ENCODE measurements around the gene POMT2. TPM values are rescaled to one million over a fixed set of nuclear protein-coding genes. Genes with fewer than 3 reads are reported as not detected.
"Not testable (repeated sequence)": the region's sequence is repeated elsewhere in the genome, so short reads cannot be mapped to it uniquely, and the experiment has no call there.

POMT2 gene, protein sequence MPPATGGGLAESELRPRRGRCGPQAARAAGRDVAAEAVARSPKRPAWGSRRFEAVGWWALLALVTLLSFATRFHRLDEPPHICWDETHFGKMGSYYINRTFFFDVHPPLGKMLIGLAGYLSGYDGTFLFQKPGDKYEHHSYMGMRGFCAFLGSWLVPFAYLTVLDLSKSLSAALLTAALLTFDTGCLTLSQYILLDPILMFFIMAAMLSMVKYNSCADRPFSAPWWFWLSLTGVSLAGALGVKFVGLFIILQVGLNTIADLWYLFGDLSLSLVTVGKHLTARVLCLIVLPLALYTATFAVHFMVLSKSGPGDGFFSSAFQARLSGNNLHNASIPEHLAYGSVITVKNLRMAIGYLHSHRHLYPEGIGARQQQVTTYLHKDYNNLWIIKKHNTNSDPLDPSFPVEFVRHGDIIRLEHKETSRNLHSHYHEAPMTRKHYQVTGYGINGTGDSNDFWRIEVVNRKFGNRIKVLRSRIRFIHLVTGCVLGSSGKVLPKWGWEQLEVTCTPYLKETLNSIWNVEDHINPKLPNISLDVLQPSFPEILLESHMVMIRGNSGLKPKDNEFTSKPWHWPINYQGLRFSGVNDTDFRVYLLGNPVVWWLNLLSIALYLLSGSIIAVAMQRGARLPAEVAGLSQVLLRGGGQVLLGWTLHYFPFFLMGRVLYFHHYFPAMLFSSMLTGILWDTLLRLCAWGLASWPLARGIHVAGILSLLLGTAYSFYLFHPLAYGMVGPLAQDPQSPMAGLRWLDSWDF
- total RNA-seq = 5.2 and 6.9 TPM in 2 replicates

DNA sequence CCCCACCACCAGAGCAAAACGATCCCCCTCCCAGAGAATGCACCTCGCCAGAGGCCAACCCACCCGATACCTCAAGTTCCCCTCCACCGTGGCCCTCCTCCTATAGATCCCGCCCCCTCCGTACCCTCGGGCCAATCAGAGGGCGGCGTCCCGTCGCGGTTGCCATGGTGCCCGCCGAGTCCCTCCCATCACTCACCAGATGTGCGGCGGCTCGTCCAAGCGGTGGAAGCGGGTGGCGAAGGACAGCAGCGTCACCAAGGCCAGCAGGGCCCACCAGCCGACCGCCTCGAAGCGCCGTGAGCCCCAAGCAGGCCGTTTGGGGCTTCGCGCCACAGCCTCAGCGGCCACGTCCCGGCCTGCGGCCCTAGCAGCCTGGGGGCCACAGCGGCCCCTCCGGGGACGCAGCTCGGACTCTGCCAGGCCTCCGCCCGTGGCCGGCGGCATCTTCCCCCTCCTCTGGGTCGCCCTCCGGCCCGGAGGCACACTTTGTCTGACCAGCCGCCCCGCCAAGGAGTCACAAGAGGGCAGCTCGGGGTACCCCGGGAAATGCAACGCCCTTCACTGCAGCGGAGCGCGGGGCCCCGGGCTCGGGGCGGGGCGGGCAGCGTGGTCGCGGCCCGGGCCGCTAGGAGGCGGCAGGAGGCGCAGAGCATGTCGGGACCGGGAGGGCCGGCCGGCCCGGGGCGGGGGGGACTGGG, at the start of gene POMT2:
POMT2 (minus strand) TSS at position 646 of the 698 bp plus-strand sequence; CDS start at position 444, 202 bp downstream.
- peak; percentile 91 to 93 for DNase-seq (ENCODE audit: low read depth in 2 of 2)

DNA sequence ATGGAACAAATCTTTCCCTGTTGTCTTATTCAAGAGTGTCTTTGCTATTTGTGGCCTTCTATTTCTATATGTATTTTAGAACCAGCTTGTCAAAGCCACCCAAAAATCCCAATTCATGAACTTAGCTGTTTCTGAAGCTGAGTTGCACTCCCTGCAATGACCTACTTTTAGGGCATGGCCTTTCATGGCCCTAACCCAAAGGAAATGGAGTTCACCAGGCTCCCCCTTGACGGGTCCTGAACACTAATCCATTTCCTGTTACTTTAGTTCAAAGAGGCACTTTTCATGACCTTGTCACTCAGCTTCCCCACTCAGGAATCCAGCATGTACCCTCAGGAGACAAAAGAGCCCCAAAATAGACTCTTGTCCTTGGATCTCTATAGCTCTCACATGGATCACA, 48.6 kb upstream of the POMT2 start:
- DNase-seq (ENCODE audit: low read depth in 2 of 2) = no peak

DNA sequence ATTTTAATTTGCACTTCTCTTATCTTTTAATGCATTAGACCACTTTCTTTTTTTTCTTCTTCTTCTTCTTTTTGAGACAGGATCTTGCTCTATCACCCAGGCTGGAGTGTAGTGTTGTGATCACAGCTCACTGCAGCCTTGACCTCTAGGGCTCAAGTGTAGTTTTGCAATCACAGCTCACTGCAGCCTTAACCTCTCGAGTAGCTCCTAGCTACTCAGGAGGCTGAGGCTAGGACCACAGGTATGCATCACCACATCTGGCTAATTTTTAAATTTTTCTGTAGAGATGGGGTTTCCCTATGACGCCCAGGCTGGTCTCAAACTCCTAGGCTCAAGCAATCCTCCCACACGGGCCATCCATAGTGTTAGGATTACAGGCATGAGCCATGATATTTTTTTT, 43.5 kb upstream of the POMT2 start:
- DNase-seq (ENCODE audit: low read depth in 2 of 2) = no peak

DNA sequence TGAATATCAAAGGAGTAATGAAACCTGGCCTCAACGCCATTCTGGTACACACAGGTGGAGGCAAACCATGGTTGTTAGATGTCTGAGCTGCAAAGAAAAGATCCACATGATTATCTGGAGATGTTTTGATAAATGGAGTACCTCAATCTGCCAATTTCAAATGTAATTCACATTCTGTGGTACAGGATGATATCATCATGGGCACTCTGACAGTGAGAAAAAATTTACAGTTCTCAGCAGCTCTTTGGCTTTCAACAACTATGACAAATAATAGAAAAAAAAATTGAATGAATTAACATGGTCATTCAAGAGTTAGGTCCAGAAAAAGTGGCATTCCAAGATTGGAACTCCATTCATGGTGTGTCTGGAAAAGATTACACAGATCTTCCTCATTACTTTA, 38.9 kb upstream of the POMT2 start:
- DNase-seq (ENCODE audit: low read depth in 2 of 2) = no peak

DNA sequence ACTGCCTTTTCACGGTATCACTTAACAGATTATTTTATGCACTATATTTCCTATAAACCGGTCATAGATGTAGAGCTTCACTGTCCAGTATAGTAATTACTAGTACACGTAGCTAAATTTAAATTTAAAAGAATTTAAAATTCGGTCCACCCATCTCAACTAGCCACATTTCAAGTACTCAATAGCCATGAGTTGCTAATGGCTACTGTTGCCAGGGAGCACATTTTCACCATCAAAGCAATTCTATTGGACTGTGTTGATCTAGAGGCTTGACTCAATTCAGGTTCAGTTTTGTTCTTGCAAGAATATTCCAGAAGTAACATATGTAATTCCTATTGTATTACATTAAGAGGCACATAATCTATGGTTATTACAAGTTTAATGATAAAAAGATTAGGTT, 36.2 kb upstream of the POMT2 start:
- no peak for DNase-seq (ENCODE audit: low read depth in 2 of 2)

DNA sequence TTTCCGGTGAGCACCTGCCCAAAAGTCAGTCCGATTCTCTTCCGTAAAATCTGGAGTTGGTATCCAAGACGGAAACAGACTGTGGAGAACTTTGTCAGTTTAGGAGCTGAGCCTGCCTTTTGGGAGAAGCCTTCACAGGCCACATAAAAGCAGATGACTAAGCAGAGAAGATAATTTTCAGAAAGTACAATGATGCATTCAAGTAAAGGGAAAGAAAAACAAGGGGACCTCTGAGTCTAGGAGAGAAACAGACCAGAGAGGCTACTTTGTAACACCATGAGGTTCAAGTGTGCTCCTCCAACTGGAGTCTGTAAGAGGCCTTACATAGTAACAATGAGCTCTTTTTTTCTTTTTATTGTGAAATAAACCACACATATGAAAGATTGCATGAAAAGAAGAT, 35.1 kb upstream of the POMT2 start:
- DNase-seq (ENCODE audit: low read depth in 2 of 2) = no peak

DNA sequence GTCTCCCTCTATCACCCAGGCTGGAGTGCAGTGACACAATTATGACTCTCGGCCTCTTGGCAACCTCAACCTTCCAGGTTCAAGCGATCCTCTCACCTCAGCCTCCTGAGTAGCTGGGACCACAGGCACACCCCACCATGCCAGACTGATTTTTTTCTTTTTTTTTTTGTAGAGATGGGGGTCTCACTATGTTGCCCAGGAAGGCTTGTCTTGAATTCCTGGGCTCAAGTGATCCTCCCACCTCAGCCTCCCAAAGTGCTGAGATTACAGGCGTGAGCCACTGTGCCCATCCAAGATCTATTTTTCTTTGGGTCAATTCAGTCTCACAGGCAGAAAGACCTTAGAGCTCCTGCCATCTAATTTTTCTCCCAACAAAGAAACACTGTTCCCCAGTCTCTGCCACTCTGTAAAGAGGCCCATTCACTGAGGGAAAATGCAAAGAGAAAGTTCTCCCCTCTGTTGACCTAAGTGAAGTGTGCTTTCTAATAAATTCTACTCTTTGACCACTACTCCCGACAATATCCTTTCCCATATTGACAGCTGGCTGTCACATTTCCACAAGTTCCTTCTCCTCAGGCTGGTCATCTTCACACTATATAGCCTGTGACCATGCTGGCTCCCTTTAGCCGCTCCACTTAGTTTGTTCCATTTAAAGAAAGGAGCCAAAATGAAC, 32.9 kb upstream of the POMT2 start:
- DNase-seq (ENCODE audit: low read depth in 2 of 2) = no peak

DNA sequence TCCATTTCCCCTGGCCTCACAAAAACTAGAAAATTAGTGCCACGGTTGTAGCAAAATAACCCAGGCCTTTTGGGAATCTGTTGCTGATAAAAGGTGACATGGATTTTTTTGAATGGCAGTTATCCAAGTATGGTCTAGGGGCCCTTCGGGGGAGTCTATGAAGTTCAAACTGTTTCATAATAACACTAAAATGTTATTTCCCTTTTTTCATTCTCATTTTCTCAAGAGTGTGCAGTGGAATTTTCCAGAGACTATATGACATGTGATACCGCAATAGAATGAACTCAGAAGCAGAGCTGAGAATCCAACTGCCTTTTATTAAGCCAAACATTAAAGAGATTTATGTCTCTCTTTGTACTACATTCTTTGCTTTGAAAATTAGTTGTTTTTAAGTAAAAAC, 27.1 kb upstream of the POMT2 start:
- no peak for DNase-seq (ENCODE audit: low read depth in 2 of 2)

DNA sequence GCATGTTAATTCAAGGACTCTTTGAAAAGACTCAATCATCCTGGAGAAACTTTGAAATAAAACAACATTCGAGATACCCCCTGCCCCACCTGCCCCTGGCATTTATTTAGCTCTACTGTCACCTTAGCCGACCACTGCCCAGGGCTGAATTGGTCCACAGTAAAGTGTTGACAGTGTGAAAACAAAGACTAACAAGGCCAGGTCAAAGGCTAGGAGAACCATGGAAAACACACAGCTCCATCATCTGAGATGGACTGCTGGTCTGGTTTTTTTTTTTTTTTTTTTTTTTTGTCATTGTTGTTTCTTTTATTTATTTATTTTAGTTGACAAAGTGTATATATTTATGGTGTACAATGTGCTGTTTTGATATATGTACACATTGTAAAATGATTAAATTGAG, 25.8 kb upstream of the POMT2 start:
- DNase-seq (ENCODE audit: low read depth in 2 of 2) = no peak

DNA sequence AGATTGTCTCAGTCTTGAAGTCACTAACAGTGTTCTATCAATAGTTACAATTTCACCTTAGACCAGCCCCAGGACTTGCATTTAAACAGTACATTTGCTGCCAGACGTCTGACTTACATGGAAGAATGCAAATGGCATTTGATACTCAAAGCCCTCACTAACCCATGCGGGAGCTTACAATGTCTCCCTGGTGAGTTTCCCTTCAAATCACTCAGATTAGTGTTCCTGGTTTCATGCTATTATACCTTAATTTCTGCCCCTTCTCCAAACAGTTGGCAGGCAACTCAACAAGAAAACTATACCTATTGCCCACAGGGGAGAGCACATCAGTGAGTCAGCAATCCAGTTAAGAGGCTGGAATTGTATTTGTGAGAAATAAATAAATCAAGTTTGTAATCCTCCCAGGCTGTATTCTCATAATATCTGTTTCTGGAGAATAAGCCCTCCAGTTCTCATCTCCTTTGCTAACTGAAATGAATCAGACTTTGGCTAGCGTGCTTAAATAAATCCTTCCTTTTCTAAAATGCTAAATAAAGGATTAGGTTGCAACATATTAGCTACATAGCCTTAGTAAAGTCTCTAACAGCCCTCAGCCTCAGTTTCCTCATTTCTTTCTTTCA, 23.8 kb upstream of the POMT2 start:
- DNase-seq (ENCODE audit: low read depth in 2 of 2) = no peak

DNA sequence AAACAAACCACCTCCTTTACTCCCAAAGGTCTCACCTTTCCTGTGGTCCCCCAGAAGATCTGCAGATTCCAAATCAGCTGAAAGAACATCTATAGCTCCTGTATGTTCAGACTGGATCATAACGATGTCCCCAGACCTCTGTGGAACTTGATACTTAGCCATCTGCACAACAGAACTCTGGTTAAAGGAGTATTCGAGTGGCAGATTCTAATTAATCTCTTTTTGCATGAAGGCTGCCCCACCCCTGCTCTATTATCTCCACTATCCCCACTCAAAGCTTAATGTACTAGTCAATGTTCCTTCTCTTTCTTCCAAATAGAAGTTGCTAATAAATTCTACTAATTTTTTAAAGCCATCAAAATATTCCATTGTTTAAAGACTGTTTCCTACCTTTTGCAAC, 23.0 kb upstream of the POMT2 start:
- no peak for DNase-seq (ENCODE audit: low read depth in 2 of 2)

DNA sequence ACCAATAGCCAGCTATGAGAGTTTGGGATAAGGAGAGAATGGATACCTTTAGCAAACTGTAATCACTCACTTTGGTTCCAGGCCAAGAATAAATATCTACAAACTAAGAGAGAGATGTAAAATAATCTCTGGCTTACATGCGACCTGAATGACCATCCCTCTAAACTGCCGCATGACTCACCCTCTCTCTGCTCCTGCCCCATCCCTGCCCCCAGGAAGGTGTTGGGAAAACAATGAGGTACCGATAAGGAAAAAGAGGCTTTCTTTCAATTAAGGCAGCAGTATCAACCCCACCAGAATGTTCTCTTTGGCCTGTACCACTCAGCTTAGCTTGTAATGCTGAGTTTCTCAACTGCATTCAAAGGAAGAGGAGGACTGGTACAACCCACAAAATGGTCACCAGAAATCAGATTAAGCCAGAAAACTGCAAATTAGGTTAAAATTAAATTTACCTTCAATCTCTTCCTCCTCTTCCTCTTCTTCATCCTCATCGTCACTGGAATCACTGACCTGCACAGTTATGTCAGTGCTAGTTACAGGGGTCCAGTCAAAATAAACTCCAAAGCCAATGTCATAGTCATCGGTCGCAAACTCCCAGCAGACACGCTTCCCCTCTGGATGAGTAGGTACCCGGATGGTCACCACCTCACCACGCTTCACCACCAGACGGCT, 22.2 kb upstream of the POMT2 start:
- DNase-seq (ENCODE audit: low read depth in 2 of 2) = no peak

DNA sequence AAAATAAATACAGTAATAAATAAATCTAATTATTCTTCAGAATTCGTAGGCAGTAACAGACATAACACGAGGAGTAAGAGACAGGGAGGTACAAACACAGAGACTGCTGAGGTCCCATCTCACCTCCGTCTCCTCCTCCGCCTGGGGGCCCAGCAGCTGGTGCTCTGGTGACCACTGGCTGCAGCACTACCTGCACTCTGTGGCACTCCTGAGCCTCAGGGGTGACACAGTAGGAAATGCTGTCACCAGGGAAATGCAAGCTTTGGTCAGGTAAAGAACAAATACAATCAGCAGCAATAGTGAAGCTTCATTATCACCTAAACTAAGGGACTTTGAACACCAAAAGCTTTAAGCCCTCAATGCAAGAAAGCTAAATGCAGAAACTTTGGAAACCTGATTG, 19.7 kb upstream of the POMT2 start:
- no peak for DNase-seq (ENCODE audit: low read depth in 2 of 2)

DNA sequence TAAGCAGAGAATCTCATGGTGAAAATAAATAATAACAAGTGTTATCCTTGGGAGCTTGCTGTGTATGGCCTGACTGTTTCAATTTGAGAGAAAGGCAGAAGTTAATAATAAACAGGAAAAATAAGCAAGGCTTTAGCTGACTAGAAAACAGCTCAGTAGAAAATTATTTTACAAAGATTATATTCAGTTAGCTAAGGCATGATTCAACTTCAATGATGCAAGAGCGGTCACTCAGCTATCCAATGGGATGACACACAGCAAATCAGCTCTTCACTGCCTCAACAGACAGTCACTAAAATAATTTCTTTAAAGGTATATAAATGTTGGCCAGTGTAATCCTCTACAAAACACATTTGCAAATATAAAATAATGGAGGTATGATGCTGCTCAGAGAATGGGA, 18.7 kb upstream of the POMT2 start:
- no peak for DNase-seq (ENCODE audit: low read depth in 2 of 2)

DNA sequence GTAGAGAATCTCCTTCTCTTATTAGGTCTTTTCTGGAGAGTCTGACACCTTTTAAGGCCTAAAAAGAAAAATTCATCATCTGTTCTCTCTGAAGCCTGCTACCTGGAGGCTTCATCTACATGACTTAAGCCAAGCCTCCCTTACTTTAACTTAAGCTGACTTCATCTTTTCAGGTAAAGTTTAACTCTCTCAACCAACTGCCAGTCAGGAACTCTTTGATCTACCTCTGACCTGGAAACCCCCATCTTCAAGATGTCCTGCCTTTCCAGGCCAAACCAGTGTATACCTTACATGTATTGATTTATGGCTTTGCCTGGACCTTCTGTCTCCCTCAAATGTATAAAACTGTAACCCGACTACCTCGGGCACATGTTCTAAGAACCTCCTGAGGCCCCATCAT, 17.6 kb upstream of the POMT2 start:
- no peak for DNase-seq (ENCODE audit: low read depth in 2 of 2)

DNA sequence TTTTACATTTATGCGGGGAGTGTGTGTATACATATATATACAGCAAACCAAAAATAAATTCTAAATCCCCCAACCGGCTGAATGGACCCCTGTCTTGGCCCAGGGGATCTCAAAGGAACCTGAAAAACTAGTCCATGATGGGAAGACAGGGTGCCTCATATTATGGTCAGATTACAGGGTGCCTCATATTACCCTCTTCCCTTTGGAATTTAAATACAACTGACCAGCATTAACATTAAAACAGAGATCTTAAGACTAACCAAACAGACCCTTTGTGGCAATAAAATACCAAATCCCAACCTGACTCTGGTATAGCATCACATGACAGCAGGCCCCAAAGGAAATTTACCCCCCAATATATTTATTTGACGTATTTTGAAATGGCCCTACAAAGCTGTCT, 17.2 kb upstream of the POMT2 start:
- no peak for DNase-seq (ENCODE audit: low read depth in 2 of 2)

DNA sequence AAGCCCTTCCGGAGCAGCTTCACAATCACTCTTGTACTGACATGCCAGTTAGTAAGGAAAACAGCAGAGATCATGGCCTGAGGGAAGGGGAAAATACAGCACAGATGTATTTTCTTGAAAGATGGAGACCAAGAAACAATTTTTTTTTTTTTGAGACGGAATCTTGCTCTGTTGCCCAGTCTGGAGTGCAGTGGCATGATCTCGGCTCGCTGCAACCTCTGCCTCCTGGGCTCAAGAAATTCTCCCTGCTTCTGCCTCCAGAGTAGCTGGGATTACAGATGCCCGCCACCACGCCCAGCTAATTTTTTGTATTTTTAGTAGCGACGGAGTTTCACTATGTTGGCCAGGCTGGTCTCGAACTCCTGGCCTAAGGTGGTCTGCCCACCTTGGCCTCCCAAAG, 16.6 kb upstream of the POMT2 start:
- DNase-seq (ENCODE audit: low read depth in 2 of 2) = not testable (repeated sequence)

DNA sequence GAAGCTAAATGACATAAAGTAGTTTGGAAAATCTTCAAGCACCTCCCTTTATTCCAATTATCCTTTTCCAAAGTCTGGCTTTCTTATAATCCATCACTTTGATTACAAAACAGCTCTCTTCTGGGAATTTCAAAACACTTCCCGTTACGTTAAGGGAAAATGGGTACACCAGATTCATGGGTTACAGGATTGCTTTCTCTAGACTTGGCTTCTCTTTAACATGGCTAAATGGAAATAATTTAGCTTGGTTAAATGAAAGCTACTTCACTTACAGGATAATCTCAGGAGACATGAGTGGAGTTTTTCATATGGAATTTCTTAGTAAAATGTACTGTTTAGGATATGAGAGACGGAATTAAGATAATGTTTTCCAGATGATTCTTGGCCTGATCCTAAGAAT, 14.9 kb upstream of the POMT2 start:
- no peak for DNase-seq (ENCODE audit: low read depth in 2 of 2)

DNA sequence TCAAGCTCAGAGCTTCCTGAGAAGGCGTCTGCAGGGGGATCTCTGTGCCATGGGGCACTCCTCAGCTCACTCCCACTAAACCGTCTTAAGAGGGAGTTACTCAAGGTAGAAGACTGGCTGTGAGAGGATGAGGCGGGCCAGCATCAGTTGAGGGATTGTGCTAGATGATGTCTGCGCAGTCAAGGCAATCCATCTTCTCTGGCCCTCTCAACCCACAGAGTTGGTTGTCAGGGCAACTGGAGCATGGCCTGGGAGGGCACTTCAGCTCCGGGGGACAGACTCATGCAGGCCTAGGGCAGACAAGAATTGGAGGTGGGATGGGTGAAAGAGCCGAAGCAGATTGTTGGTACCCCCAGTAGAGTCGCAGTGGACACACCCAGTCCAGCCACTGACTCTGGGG, 9.2 kb upstream of the POMT2 start:
- no peak for DNase-seq (ENCODE audit: low read depth in 2 of 2)

DNA sequence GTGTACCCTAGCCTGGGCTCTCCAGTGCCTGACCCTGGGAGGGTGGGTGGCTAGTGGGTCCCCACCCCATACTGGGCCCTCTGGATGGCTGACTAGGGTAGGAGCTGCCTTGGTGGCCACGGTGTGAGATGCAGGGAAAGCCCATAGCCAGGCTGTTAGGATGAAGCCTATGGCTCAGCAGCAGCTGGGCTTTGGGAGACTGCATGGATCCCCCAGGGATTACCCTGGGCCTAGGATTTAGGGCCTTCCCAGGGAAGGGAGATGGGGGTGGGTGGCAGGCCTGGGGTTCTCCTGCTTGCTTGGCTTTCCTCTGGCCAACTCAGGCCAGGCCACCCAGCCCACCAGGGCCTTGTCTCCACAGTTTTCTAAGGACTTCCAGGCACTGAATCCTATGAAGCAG, 6.4 kb upstream of the POMT2 start:
- DNase-seq (ENCODE audit: low read depth in 2 of 2) = no peak

DNA sequence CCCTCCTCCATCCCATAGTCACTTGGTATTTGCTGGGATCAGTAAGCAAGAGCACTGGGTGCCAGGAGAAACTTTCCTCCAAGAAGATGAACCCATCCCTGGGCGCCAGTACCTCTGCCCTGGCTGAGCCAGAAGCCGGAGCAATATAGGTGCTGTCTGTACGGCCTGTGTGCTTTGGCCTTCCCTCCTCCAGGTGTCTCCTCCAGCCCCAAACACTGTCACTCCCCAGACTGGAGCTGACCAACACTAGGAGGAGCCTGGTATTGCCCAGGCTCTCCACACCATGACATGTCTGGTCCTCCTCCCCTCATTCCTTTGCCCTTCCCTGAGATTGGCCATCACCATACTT, 5.0 kb upstream of the POMT2 start:
- DNase-seq (ENCODE audit: low read depth in 2 of 2) = no peak
